Activated CD8-positive, alpha-beta memory T cell treated with anti-CD3 and anti-CD28 coated beads, Interleukin-2, amount 50 U/mL, for 24 hours (primary cell): ENCODE measurements around the gene EPHB1.

ENCODE experiments used
- DNase-seq: peaks from one replicate; pipeline ENCODE4 v3.0.0-alpha.2; 2020; ENCODE audit errors: extremely low read depth

EPHB1 gene

GRCh38 chr3:135133905-135134683, 339.0 kb downstream of the EPHB1 start:
- no peak for DNase-seq

GRCh38 chr3:135134684-135135075, 339.6 kb downstream of the EPHB1 start:
- DNase-seq, result no peak

- no peak for DNase-seq
Measured at GRCh38 chr3:135135445-135135844, 340.4 kb downstream of the EPHB1 start.

GRCh38 chr3:135136361-135137100, 341.5 kb downstream of the EPHB1 start:
- no peak for DNase-seq

GRCh38 chr3:135137296-135137695, 342.2 kb downstream of the EPHB1 start:
- no peak for DNase-seq

- DNase-seq, result no peak
Measured at GRCh38 chr3:135138776-135139175, 343.7 kb downstream of the EPHB1 start.

- no peak for DNase-seq
Measured at GRCh38 chr3:135140591-135140990, 345.5 kb downstream of the EPHB1 start.

GRCh38 chr3:135141160-135141559, 346.1 kb downstream of the EPHB1 start:
- DNase-seq, result no peak

GRCh38 chr3:135141672-135142071, 346.6 kb downstream of the EPHB1 start:
- DNase-seq, result no peak

- no peak for DNase-seq
Measured at GRCh38 chr3:135142530-135142929, 347.5 kb downstream of the EPHB1 start.

- no peak for DNase-seq
Measured at GRCh38 chr3:135143474-135143873, 348.4 kb downstream of the EPHB1 start.

- DNase-seq, result no peak
Measured at GRCh38 chr3:135145581-135145980, 350.5 kb downstream of the EPHB1 start.

- DNase-seq, result no peak
Measured at GRCh38 chr3:135147657-135148056, 352.6 kb downstream of the EPHB1 start.

GRCh38 chr3:135148398-135149020, 353.4 kb downstream of the EPHB1 start:
- DNase-seq, result no peak

- no peak for DNase-seq
Measured at GRCh38 chr3:135149707-135150681, 354.9 kb downstream of the EPHB1 start.

GRCh38 chr3:135154186-135154585, 359.1 kb downstream of the EPHB1 start:
- DNase-seq, result no peak

- DNase-seq, result no peak
Measured at GRCh38 chr3:135155228-135155627, 360.2 kb downstream of the EPHB1 start.

- no peak for DNase-seq
Measured at GRCh38 chr3:135155791-135156190, 360.7 kb downstream of the EPHB1 start.

- DNase-seq, result no peak
Measured at GRCh38 chr3:135157045-135157740, 362.1 kb downstream of the EPHB1 start.

- no peak for DNase-seq
Measured at GRCh38 chr3:135158520-135158919, 363.5 kb downstream of the EPHB1 start.

GRCh38 chr3:135159681-135160247, 364.7 kb downstream of the EPHB1 start:
- DNase-seq, result no peak
